CD8-positive, alpha-beta memory T cell (primary cell): Measurements from ENCODE around the gene TMEM131. TPM values are rescaled to one million over a fixed set of nuclear protein-coding genes. Genes with fewer than 3 reads are reported as not detected.
"Not testable (repeated sequence)": the region's sequence is repeated elsewhere in the genome, so short reads cannot be mapped to it uniquely, and the experiment has no call there.

Experiments
- CTCF ChIA-PET: fragments of 350-600 bp; sonication (Branson Sonifier 250); formaldehyde crosslinking; loops from one replicate; lab custom pipeline; 2021; ENCODE audit warnings: antibody characterized with exemption; lab: Charles Lee
- POLR2A ChIA-PET: fragments of 350-600 bp; sonication (Branson Sonifier 250); formaldehyde crosslinking; loops from one replicate; lab custom pipeline; 2021; ENCODE audit warnings: antibody characterized with exemption; lab: Charles Lee
- DNase-seq, 5 donors: peaks; one replicate each; pipeline versions ENCODE4 v3.0.0 to v3.0.0-alpha.2; 2020 to 2022; ENCODE audit warnings: mixed read lengths in 1 of 5
- H3K27ac ChIP-seq: one replicate; pipeline ENCODE4 v1.7.0; 2013; ENCODE audit warnings: low read depth, mild to moderate bottlenecking, low read length, moderate library complexity
- H3K27me3 ChIP-seq: 2 replicates; pipeline ENCODE4 v1.7.0; 2013; ENCODE audit warnings: low read length, mild to moderate bottlenecking; ENCODE audit not compliant: insufficient read depth, poor library complexity, severe bottlenecking
- H3K36me3 ChIP-seq: 2 replicates; pipeline ENCODE4 v1.7.0; 2013; ENCODE audit warnings: mild to moderate bottlenecking, low read length, moderate library complexity; ENCODE audit not compliant: insufficient read depth
- H3K4me1 ChIP-seq: 2 replicates; pipeline ENCODE4 v1.7.0; 2013; ENCODE audit warnings: mild to moderate bottlenecking, low read length, moderate library complexity; ENCODE audit not compliant: insufficient read depth
- H3K4me3 ChIP-seq: 2 replicates; pipeline ENCODE4 v1.7.0; 2013; ENCODE audit warnings: mild to moderate bottlenecking, low read length
- H3K9me3 ChIP-seq: 2 replicates; pipeline ENCODE4 v1.7.0; 2013; ENCODE audit warnings: mild to moderate bottlenecking, low read length
- H3K27ac Mint-ChIP-seq, 8 donors: one replicate each; pipeline ENCODE4 v1.8.0; 2020 to 2021; ENCODE audit warnings: mixed read lengths in 8 of 8, mild to moderate bottlenecking in 6 of 8, inconsistent platforms in 3 of 8, moderate library complexity in 3 of 8
- H3K27me3 Mint-ChIP-seq, 2 donors: one replicate each; pipeline ENCODE4 v1.8.0; 2020 to 2021; ENCODE audit warnings: mixed read lengths in 2 of 2, mild to moderate bottlenecking in 1 of 2, moderate library complexity in 1 of 2
- H3K36me3 Mint-ChIP-seq, 3 donors: one replicate each; pipeline ENCODE4 v1.8.0; 2020 to 2021; ENCODE audit warnings: mixed read lengths in 3 of 3, inconsistent platforms in 1 of 3, mild to moderate bottlenecking in 1 of 3
- H3K4me1 Mint-ChIP-seq, 3 donors: one replicate each; pipeline ENCODE4 v1.8.0; 2020 to 2021; ENCODE audit warnings: mixed read lengths in 3 of 3, inconsistent platforms in 1 of 3, mild to moderate bottlenecking in 1 of 3
- H3K4me3 Mint-ChIP-seq, 7 donors: one replicate each; pipeline ENCODE4 v1.8.0; 2020 to 2021; ENCODE audit warnings: mixed read lengths in 7 of 7, mild to moderate bottlenecking in 6 of 7, moderate library complexity in 4 of 7, inconsistent platforms in 2 of 7
- H3K9me3 Mint-ChIP-seq, 5 donors: one replicate each; pipeline ENCODE4 v1.8.0; 2020 to 2022; ENCODE audit warnings: mixed read lengths in 5 of 5, mild to moderate bottlenecking in 3 of 5, moderate library complexity in 2 of 5, inconsistent platforms in 1 of 5
- polyA plus RNA-seq: library from polyadenylated mRNA; unstranded; fragments of 300-500 nt; fragmentation: Illumina TruSeq; gene quantifications from one replicate; pipeline ENCODE4 v1.2.3, GENCODE V29; 2021
- total RNA-seq, 2 experiments: library from RNA; stranded (reverse); gene quantifications; one replicate each; pipeline ENCODE4 v1.2.3, GENCODE V29; 2021

The TMEM131 gene
- total and polyA plus RNA-seq, 3 experiments from 2014 or later, result 14.4 to 35.4 (median 34.7) TPM

GRCh38 chr2:97712693-97713295 is 283.0 kb downstream of the TMEM131 start:
- Histone ChIP-seq H3K9me3 (no peaks in the 10 kb centered on the region), H3K4me3 (peak overlapping the region; percentile 91), H3K27ac (peak overlapping the region; percentile 82), H3K27me3 (no peaks in the 10 kb centered on the region), H3K4me1 (peaks cover 64% of the 10 kb centered on the region), H3K36me3 (no peaks in the 10 kb centered on the region)
- Mint-ChIP-seq H3K27me3 (peaks cover 5 to 7% of the 10 kb centered on the region in 2 donors), H3K9me3 (no peaks in the 10 kb centered on the region), H3K4me1 (peaks cover 67 to 79% (median 68%) of the 10 kb centered on the region in 3 donors), H3K4me3 (peak overlapping the region; percentile 89 to 99 (median 93)), H3K27ac (peak overlapping the region; percentile 94 to 100 (median 98)), H3K36me3 (peaks cover 13 to 40% (median 16%) of the 10 kb centered on the region in 3 donors)
- POLR2A ChIA-PET, result interaction anchor here (0.6 to 3.4 kb wide), 6 partner anchors 12 to 67 kb away, joined by 3 to 13 read pairs (median 3); partner anchors contain the start of gene COX5B
- CTCF ChIA-PET, result interaction anchor here (1.2 to 16.2 kb wide), 8 partner anchors 10 to 672 kb away, joined by 3 to 301 read pairs (median 5); no protein-coding TSS in a partner anchor
- DNase-seq, result peak in 4 of 5 donors; percentile 19 to 63 (median 47)

DNA sequence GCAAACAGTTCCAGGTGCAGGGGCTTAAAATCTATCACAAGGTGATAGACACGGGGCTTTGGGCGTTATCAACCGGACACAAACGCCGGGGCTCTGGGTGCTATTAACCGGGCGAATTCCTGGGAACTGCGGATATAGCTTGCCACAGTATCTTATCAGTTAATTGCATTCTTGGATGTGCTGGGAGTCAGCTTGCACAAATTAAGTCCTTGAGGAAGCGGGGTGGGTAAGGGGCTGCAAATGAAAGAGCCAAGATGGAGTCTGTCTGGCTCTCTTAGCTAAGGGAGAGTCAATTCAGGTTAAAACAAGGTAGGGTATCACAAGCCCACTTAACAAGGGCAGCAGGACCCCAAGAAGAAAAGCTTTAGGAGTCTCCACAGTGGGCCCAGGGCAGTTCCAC is 283.6 kb downstream of the TMEM131 start:
- Mint-ChIP-seq H3K4me1 (peaks cover 61 to 73% (median 62%) of the 10 kb centered on the region in 3 donors), H3K36me3 (peaks cover 13 to 36% (median 14%) of the 10 kb centered on the region in 3 donors), H3K4me3 (peak overlapping the region; percentile 89 to 99 (median 93)), H3K27ac (peak overlapping the region; percentile 94 to 100 (median 98))
- not testable (repeated sequence) for DNase-seq, H3K9me3 Mint-ChIP-seq, H3K36me3 ChIP-seq, H3K27me3 Mint-ChIP-seq, H3K4me3 ChIP-seq, H3K9me3 ChIP-seq, H3K27me3 ChIP-seq
- ChIA-PET CTCF (interaction anchor here (1.6 to 16.2 kb wide), 4 partner anchors 11 to 121 kb away, joined by 4 to 301 read pairs (median 24); no protein-coding TSS in a partner anchor), POLR2A (interaction anchor here (3.4 kb wide), 1 partner anchor 30 kb away, joined by 13 read pairs; no protein-coding TSS in a partner anchor)
- Histone ChIP-seq H3K27ac (peak overlapping the region; percentile 82), H3K4me1 (peaks cover 58% of the 10 kb centered on the region)

GRCh38 chr2:97711394-97711711 is 284.4 kb downstream of the TMEM131 start:
- Histone ChIP-seq H3K4me3 (no peak overlapping the region), H3K36me3 (no peaks in the 10 kb centered on the region), H3K9me3 (no peaks in the 10 kb centered on the region), H3K4me1 (peaks cover 49% of the 10 kb centered on the region), H3K27me3 (no peaks in the 10 kb centered on the region), H3K27ac (no peak overlapping the region)
- POLR2A ChIA-PET, result no interaction called here
- no peak for DNase-seq
- H3K4me1 Mint-ChIP-seq, result peaks cover 53 to 65% (median 55%) of the 10 kb centered on the region in 3 donors
- H3K36me3 Mint-ChIP-seq, result peaks cover 6 to 29% (median 12%) of the 10 kb centered on the region in 3 donors
- H3K4me3 Mint-ChIP-seq, result peak overlapping the region in 5 of 7 donors; percentile 64 to 96 (median 91)
- CTCF ChIA-PET, result interaction anchor here (1.7 to 16.2 kb wide), 4 partner anchors 15 to 121 kb away, joined by 5 to 301 read pairs (median 13); no protein-coding TSS in a partner anchor
- H3K27ac Mint-ChIP-seq, result peak overlapping the region; percentile 23 to 100 (median 96)
- H3K9me3 Mint-ChIP-seq, result no peaks in the 10 kb centered on the region
- H3K27me3 Mint-ChIP-seq, result peaks cover 5 to 7% of the 10 kb centered on the region in 2 donors

DNA sequence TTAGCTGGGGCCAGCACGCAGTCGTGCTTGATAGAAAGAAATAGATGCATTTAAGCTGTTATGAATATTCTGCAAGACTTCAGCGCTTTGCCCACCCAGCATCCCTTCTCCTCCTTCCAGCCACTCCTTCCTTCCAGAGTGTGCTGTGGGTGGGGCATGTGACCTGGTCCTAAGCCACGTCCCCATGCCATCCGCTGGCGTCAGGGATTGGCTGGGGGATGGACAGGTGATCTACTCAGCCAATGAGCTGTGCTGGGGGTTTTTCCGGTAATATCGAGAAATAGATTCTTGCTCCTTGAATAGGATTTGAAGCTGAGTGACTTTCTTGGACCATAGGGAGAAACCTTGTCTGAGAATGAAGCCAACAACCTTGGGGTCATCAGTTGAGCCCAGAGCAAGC is 287.1 kb downstream of the TMEM131 start:
- H3K36me3 ChIP-seq, result no peaks in the 10 kb centered on the region
- Mint-ChIP-seq H3K27me3 (peaks cover 5% of the 10 kb centered on the region in 2 donors), H3K9me3 (no peaks in the 10 kb centered on the region), H3K4me3 (no peak overlapping the region), H3K4me1 (peaks cover 34 to 40% (median 37%) of the 10 kb centered on the region in 3 donors), H3K27ac (no peak overlapping the region), H3K36me3 (peaks cover 1 to 4% (median 2%) of the 10 kb centered on the region in 3 donors)
- H3K27ac ChIP-seq, result no peak overlapping the region
- H3K27me3 ChIP-seq, result no peaks in the 10 kb centered on the region
- no peaks in the 10 kb centered on the region for H3K9me3 ChIP-seq
- H3K4me1 ChIP-seq, result peaks cover 34% of the 10 kb centered on the region
- DNase-seq, result no peak
- H3K4me3 ChIP-seq, result no peak overlapping the region
- POLR2A ChIA-PET, result no interaction called here
- CTCF ChIA-PET, result interaction anchor here (1.3 to 16.2 kb wide), 9 partner anchors 10 to 118 kb away, joined by 3 to 301 read pairs (median 5); no protein-coding TSS in a partner anchor

DNA sequence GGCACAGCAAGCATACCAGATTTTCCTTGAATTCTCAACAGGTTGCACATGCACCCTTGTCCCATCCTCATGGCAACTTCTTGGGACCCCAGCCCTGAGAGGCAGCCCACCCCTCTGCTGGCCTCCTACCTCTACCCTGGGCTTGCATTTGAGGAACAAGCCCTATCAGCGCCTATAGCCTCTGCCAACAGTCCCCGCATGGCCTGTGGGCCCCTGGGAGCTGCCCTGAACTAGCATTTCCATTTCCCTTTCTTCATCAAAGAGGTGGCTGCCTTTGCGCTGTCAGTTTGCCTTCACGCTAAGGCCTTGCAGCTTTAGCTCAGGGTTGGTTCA is 287.7 kb downstream of the TMEM131 start:
- POLR2A ChIA-PET, result no interaction called here

DNA sequence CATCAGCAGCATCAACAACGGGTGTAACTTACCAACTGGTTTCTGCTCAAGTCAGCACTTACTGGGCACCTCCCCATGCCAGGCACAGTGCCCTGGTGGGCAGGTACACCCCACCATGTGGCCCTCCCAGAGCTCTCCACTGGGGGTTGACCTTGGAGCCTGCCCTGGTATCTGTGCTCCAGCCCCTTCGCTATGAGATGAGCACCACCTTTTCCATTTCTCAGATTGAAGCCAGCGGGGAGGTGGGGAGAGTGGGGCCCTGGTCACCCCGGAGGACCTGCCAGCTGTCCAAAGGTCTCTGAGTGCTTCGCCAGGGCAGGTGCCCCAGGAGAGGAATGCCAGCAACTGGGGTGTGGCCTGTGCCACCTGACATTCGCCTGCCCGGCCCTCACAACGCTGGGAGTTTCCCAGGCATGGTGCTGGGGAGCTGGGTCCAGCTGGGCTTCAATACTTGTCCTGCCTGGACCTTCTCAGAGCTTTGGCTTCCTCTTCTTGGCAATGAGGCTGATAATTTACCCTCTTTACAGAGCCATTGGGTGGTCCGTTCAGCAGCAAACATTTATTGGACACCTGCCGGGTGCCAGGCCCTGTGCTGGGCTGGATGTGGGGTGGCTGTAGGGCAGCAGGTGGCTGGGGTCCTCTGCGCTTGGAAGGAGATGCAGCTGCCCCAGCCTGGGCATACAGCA is 288.2 kb downstream of the TMEM131 start:
- H3K4me1 Mint-ChIP-seq, result peaks cover 24 to 29% (median 27%) of the 10 kb centered on the region in 3 donors
- H3K27me3 ChIP-seq, result no peaks in the 10 kb centered on the region
- ChIA-PET POLR2A (no interaction called here), CTCF (interaction anchor here (1.3 to 16.2 kb wide), 6 partner anchors 10 to 117 kb away, joined by 4 to 301 read pairs (median 6); partner anchors contain the start of gene ACTR1B)
- H3K27ac Mint-ChIP-seq, result no peak overlapping the region
- no peak overlapping the region for H3K4me3 ChIP-seq
- no peaks in the 10 kb centered on the region for H3K9me3 Mint-ChIP-seq
- peak in 1 of 5 donors; percentile 33 for DNase-seq
- H3K4me3 Mint-ChIP-seq, result no peak overlapping the region
- H3K27ac ChIP-seq, result no peak overlapping the region
- H3K36me3 ChIP-seq, result no peaks in the 10 kb centered on the region
- no peaks in the 10 kb centered on the region for H3K9me3 ChIP-seq
- peaks cover 25% of the 10 kb centered on the region for H3K4me1 ChIP-seq
- H3K36me3 Mint-ChIP-seq, result peaks cover 0 to 1% (median 0%) of the 10 kb centered on the region in 3 donors
- peaks cover 5% of the 10 kb centered on the region in 2 donors for H3K27me3 Mint-ChIP-seq

More for the DNA sequence above, 287.7 kb downstream of the TMEM131 start:
- no peaks in the 10 kb centered on the region for H3K27me3 ChIP-seq
- H3K36me3 ChIP-seq, result no peaks in the 10 kb centered on the region
- H3K4me3 ChIP-seq, result no peak overlapping the region
- CTCF ChIA-PET, result interaction anchor here (1.3 to 16.2 kb wide), 6 partner anchors 10 to 117 kb away, joined by 4 to 301 read pairs (median 10); partner anchors contain the start of gene ACTR1B
- peaks cover 0 to 1% (median 0%) of the 10 kb centered on the region in 3 donors for H3K36me3 Mint-ChIP-seq
- no peak overlapping the region for H3K27ac ChIP-seq
- no peaks in the 10 kb centered on the region for H3K9me3 ChIP-seq
- peaks cover 30% of the 10 kb centered on the region for H3K4me1 ChIP-seq
- peaks cover 5% of the 10 kb centered on the region in 2 donors for H3K27me3 Mint-ChIP-seq
- H3K9me3 Mint-ChIP-seq, result no peaks in the 10 kb centered on the region
- H3K4me1 Mint-ChIP-seq, result peaks cover 28 to 34% (median 32%) of the 10 kb centered on the region in 3 donors
- peak in 1 of 5 donors; percentile 29 for DNase-seq
- no peak overlapping the region for H3K4me3 Mint-ChIP-seq
- no peak overlapping the region for H3K27ac Mint-ChIP-seq

DNA sequence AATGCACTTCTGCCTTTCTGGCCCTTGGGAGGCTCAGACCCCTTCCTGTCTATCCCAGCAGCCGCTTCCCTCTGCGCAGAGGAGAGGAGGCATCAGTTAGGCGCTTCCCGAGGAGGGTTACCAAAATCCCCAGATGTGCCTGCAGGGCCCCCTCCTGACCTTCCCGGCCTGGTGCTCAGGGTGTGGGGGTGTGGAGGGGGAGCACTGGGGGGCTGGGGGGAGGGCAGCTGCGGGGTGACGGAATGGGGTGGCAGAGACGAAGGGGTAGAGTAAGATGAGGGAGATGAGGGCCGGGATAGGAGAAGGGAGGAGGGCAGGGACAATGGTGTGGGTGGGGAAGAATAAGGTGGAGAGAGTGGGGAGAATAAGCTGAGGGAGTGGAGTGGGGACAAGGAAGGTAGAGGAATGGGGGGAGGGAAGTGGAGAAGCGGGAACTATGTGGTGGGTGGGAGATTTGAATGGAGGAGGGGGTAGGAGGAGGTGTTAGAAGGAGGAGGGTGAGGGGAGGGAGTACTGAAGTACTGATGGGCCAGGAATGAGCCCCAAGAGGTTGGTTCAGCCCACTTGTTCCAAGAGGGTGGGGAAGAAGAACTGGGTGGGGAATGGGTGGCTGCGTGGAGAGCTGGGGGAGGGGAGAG is 288.9 kb downstream of the TMEM131 start:
- no peak overlapping the region for H3K27ac ChIP-seq
- peaks cover 5% of the 10 kb centered on the region in 2 donors for H3K27me3 Mint-ChIP-seq
- peaks cover 0 to 1% (median 0%) of the 10 kb centered on the region in 3 donors for H3K36me3 Mint-ChIP-seq
- ChIA-PET POLR2A (no interaction called here), CTCF (interaction anchor here (0.6 to 16.2 kb wide), 5 partner anchors 9 to 43 kb away, joined by 3 to 301 read pairs (median 7); partner anchors contain the start of gene ACTR1B)
- H3K4me3 Mint-ChIP-seq, result no peak overlapping the region
- H3K27ac Mint-ChIP-seq, result no peak overlapping the region
- H3K4me1 Mint-ChIP-seq, result peaks cover 17 to 22% (median 20%) of the 10 kb centered on the region in 3 donors
- no peak for DNase-seq
- no peaks in the 10 kb centered on the region for H3K27me3 ChIP-seq
- peaks cover 19% of the 10 kb centered on the region for H3K4me1 ChIP-seq
- no peaks in the 10 kb centered on the region for H3K9me3 ChIP-seq
- no peaks in the 10 kb centered on the region for H3K9me3 Mint-ChIP-seq
- no peak overlapping the region for H3K4me3 ChIP-seq
- H3K36me3 ChIP-seq, result no peaks in the 10 kb centered on the region
